HG02571 (cell line): Measurements from ENCODE around the gene ZNF213.
"Not testable (repeated sequence)": the region's sequence is repeated elsewhere in the genome, so short reads cannot be mapped to it uniquely, and the experiment has no call there.

ENCODE experiments used
- ATAC-seq: cut with Tn5 transposase; IDR thresholded peaks from one replicate; pipeline ENCODE4 v1.9.1; 2021; ENCODE audit warnings: mild to moderate bottlenecking, moderate library complexity; ENCODE audit not compliant: unreplicated experiment

ZNF213 gene

DNA sequence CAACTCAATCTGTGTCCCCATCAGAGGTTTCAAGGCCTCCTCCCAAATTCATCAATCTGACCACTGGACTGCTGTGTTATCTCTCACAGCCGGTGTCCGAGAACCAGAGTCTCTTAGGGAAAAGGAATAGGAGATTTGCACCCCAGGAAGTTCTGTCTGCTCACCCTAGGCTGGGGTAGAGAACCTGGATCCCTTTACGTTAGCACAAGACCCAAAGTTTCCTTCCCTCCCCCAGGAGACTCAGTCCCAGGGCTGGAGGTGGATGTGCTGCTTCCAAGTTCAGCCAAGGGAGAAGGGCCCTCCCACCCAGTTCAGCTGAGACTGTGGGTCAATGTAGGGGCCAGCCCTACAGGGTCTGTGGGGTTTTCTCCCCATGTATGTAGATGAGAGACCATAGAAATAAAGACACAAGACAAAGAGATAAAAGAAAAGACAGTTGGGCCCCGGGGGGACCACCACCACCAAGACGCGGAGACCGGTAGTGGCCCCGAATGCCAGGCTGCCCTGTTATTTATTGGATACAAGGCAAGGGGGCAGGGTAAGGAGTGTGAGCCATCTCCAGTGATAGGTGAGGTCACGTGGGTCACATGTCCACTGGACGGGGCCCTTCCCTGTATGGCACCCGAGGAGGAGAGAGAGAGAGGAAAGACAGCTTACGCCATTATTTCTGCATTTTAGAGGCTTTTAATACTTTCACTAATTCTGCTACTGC lies 30.4 kb downstream of the ZNF213 start:
- ATAC-seq = no peak

DNA sequence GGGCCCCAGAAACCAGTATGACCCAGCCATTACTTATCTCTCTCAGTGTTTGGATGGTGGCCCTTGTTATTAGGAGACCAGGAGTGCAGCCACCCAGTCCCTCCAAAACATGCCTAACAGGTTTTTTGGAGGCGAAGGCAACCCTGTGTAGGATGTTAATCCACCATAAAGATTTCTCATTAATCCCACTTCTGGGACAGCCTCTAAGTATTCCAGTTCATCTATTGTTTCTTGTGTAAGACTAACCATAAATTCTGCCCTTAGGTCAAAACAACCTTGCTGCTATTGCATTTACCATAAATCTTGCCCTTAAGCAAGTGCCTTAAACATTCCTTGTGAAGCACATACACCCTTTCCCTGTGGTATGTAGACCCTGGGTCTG lies 31.7 kb downstream of the ZNF213 start:
- ATAC-seq = no peak

DNA sequence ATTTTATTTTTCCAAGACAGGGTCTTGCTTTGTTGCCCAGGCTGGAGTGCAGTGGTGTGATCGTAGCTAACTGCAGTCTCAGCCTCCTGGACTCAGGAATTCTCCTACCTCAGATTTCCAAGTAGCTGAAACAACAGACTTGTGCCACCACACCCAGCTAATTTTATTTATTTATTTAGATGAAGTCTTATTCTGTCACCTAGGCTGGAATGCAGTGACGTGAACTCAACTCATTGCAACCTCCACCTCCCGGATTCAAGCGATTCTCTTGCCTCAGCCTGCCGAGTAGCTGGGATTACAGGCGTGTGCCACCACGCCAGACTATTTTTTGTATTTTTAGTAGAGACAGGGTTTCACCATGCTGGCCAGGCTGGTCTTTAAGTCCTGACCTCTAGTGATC lies 33.9 kb downstream of the ZNF213 start:
- ATAC-seq = not testable (repeated sequence)

DNA sequence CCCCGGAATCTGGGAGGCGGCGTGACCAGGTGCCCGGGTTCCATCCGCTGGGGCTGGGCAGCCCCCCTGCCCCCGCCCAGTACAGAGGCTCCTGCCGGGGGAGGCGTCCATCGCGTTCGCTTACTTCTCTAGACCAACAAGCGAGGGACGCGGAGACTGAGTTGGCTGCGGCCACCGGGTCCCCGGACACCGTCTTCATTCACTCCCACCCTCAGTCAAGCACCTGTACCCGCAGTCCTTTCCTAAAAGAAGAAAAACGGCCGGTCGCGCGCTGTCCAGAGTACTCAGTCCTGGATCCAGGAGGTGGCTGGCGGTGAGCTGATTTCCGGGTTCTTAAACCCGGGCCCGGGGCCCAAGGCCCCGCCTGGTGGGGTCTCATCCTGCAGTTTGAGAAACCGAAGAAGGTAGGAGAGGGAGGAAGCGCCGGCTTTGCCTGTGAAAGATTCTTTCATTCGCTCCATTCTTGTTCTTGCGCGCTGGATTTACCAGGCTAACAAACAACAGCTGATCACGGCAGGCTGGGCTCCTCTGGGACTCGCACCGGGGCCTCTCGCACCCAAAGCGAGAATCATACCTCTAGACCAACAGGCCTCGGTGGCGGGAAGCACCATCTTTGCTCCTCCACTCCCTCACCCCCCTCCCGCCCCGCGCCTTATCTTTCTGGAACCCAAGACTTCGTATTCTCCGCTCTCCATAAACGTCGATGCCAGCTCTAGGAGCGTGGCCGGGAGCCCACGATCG lies 35.8 kb downstream of the ZNF213 start:
- ATAC-seq = peak; percentile 5

DNA sequence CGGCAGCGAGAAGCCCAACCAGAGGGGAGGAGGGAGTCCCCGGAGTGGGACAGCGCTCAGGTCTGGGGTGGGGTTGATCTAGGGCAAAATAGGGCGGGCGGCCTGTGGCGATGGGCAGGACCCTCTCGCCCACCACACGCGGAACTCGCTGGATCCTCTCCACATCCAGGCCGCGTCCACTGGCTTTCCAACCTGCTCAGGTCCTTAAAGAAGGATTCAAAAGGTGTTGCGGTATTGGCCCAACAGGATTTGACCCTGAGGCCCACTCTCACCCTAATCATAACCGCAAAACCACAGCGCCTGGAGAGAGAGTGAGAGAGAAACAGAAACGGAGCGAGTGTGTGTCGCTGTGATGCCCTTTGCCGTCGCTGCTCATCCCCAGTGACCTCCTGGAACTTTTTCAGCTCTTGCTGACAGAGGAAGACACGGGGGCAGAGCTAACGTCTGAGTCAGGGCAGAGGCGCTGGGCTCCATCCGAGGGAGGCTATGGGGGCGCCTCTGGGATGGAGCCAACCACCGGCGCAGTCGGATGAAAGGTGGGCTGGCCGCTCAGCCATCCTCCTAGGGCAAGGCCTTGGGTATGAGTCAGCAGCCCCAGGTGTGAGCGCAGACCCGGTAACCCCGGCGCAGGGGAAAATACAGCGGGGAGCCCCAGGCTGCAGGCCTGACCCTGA lies 36.5 kb downstream of the ZNF213 start:
- peak; percentile 52 for ATAC-seq

DNA sequence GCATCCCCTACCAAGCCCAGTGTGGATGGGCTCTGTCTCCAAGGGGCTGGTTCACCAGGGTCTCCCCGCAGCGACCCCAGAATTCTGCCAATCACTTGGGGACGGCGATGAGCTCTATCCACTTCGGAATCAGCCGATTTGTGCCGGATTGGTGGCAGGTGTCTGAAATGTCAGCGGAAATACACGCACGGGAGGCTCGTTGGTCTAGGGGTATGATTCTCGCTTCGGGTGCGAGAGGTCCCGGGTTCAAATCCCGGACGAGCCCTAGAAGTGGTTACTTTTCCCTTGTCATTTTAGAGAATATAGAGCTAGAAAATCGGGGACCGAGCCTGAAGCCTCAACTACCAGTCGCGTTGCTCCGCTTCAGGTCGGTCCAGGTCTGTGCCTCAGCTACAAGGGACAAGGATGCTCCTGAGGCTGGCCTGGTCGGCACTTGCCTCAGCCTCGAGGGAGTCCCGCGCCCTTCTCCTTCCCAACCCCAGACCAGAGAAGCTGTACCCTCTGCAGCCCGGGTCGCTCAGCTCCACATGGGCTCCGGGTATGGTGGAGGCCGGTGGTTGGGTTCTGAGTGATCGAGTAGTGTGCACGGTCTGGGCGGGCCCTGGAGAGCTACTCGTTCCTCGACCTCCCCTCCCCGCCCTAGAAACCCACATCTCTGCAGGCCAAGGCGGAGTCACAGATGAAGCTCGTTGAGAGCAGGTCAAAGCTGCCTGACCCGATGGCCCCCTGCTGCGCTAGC lies 37.2 kb downstream of the ZNF213 start:
- peak; percentile 17 for ATAC-seq

DNA sequence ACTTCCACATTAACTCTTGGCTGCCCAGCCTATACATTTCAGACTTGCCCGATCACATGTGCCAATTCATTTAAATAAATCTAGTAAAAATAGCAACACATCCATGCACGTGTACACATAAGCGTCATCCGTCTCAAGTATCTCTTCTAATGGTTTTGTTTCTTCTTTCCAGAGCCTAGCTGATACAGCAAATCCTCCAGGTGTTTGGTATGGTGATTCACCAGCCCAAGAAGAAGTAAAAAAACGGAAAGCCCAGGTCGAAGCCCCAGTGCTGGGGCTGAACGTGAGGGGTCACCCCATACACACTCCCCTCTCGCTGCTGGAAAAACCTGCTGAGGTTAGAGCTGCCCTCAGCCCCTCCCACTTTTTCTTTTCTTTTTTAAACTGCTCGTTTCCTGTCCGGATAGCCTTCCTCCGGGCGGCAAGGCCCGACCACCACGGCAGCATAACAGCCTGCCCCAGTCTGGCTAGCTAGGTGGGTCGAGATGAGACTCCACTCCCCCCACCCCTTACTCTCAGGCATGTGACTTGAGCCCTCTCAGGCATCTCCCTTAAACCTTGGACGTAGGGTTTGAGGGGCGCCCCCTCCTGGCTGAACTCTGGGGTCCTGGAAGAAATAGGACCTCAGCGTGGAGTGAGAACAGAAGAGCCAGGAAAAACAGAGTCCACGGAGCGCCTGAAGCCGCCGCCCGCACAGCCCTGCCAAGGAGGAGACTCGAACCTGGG lies 39.2 kb downstream of the ZNF213 start:
- ATAC-seq = no peak

DNA sequence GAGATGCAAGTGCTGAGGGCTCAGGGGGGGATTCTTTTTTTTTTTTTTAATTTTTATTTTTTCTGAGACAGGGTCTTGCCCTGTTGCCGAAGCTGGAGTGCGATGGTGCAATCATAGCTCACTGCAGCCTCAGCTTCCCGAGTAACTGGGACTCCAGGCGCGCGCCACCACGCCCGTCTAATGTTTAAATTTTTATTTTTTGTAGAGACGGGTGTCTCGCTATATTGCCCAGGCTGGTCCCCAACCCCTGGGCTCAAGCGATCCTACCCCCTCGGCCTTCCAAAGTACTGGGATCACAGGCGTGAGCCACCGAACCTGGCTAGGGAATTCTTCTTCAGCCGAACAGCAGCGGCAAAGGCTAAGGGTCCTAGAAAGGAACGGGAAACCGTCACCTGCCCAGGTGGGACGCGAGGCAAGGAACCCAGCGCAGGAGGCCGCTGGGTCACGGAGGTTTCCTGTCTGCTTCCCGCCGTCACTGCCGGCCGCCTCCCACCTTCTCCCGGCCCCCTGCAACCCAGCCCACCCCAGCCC lies 39.9 kb downstream of the ZNF213 start:
- ATAC-seq = no peak

DNA sequence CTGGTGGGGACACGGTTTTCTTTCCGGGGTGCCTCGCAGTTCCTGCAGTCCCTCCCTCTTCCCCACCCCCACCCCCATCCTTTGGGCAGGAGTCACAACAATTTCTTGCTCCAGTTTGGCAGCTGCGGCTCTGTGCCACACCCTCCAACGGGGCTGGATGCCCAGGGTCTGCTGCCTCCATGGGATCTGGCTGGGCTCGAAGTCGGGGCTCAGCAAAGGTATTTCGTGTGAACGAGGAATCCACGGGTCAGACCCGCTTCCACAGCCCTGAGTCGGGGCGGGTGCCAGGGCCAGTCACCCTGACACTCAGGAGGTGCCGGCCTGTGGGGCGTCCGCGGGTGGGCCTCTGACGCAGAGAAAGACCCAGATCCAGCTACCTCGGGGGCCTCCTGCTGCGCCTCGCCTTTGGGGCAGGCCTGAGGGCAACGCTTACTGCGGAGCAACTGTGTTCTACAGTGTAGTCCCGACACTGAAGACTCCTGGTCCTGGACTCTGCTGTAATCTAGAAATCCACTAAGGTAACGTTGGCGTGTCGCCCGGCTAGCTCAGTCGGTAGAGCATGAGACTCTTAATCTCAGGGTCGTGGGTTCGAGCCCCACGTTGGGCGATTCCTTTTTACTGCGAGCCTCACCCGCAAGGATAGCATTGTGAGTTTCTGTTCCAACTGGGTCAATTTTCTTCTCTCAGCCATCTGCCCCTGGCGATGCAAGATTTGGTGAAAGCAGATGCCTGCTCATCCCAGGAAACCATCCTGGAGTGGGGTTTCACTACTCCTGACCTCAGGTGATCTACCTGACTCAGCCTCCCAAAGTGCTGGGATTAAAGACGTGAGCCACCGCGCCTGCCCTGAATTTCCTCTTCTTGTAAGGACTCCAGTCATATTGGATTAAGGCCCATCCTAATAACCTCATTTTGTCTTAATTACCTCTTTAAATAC lies 40.6 kb downstream of the ZNF213 start:
- no peak for ATAC-seq

DNA sequence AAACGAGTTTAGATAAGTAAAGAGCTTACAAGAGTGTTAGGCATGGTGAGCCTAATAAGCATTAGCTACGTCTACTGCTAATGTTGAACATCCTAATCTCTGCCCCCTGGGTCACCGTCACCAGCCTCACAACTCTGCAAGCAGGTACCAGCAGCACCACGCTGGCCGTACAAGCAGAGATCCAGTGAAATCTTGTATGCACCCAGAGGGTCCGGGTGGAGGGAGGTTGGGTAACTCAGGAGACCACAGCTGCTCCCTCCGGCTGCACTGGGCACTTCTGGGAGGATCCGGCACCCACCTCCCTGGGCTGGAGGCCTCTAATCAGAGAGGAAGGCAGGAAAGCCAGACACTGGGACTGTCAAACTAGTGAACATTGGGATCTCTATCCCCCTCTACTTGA lies 44.8 kb downstream of the ZNF213 start:
- no peak for ATAC-seq

DNA sequence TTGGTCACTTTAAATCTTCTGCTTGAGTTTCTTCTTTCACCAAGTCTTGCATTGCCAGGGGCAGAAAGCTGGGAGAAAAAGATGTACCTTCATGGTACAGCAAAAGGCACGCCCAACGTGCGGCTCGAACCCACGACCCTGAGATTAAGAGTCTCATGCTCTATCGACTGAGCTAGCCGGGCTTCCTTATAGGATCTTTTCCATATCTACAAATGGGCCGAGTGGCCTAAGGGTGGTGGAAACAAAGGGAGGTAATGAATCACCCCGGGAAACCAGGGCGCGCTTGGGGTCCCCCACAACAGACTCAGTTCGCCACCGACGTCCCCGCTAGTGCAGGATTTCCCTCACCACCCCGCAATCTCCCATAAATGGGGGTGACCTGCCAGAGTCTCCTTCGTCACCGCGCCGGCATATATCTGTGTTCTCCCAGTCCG lies 45.6 kb downstream of the ZNF213 start:
- no peak for ATAC-seq

DNA sequence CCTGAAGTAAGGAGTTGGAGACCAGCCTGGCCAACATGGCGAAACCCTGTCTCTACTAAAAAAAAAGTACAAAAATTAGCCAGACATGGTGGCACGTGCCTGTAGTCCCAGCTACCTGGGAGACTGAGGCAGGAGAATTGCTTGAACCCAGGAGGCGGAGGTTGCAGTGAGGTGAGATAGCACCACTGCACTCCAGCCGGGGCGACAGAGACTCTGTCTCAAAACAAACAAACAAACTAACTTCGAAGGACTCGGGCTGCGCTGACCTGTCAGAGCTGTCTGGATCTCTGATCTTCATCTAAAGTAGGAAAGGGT lies 47.4 kb downstream of the ZNF213 start:
- not testable (repeated sequence) for ATAC-seq

DNA sequence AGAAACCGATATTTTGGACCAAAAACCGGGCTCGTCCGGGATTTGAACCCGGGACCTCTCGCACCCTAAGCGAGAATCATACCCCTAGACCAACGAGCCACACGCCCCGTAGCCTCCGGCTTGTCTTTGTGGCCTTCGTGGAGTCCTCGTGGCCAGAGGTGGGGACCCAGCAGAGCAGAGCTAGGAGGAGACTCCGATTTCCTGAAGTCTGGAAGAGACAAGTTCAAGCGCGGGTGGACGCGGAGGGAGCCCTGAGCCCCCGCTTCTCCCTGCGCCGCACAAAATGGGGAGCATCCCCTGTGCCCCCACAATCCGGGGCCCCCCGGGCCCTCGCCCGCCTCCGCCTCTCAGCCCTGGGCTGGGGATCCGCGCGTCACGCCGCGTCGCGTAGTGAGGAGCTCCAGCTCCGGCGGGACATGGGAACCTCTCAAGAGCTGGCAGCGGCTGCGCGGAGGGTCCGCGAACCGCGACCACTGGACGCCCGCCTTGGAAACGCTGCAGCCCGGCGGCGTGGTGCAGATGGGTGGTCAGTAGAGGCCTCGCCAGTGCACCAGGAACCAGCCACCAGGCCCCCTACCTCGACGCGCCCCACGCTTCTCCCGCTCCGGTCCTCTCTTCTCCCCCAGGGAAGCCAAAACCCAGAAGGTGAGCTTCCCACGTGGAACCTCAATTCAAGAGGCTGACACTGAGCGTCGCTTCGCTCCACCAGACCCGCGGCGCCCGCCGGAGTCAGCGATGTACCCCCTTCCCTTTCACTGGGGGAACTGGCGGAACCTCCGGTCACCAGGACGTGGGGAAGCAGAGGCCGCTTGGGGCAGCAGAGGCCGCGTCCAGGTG lies 48.0 kb downstream of the ZNF213 start:
- no peak for ATAC-seq

DNA sequence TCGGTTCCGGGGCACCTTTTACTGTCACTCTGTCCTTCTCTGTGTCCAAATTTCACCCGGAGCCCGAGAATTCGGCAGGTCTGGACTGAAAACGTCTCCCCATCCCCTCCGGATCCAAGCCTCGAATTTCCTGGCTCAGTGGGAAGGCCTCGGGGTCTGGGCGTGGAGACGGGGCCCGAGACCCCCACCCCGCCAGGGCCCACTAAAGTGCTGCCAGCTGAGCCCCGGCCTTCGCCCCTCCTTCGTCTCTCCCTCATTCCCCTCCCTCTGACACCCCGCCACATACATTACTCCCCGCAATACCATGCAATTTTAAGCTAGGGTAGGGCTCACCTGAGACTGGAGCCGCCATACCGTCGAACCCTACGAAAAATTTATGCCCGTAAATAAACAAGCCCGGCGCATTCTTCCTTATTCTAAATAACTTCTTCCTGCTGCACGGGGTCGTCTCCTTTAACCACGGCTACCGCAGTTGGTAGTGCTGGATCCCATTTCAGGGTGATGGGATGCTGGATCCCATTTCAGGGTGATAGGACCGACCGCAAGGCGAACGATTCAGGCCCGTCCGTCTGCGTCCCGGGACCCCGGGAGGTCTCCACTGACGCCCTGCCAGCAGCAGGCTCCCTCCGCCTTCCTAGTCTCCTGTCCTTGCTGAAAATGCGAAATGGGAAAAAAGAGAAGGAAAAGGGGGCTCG lies 48.8 kb downstream of the ZNF213 start:
- no peak for ATAC-seq

DNA sequence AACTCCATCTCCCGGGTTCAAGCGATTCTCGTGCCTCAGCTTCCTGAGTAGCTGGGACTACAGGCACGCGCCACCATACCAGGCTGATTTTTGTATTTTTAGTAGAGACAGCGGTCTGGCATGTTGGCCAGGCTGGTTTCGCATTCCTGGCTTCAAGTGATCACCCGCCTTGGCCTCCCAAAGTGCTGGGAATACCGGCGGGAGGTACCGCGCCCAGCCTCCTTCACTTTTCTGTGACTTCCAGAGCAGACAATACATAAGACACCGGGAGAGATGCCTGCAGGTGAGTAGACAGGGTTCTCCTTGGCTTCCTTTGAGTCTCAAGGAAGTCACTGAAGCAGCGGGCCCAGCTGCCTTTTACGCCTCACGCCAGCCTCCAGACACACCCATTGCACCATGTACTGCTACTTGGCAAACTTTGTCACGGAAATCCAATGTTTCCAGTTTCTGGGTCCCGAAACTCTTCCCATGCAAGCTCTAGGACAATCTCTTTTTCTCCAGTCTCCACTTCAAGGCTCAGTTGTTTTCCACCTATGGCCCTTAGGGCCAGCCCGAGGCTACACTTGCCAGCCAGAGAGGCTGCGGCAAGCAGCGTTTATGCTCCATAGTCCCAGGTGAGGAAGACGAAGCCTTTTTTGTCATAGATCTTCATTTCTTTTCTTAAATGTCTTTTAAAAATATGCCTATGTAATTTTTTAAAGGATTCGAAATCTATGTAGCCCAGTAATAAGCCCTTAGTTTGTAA lies 52.3 kb downstream of the ZNF213 start:
- no peak for ATAC-seq

DNA sequence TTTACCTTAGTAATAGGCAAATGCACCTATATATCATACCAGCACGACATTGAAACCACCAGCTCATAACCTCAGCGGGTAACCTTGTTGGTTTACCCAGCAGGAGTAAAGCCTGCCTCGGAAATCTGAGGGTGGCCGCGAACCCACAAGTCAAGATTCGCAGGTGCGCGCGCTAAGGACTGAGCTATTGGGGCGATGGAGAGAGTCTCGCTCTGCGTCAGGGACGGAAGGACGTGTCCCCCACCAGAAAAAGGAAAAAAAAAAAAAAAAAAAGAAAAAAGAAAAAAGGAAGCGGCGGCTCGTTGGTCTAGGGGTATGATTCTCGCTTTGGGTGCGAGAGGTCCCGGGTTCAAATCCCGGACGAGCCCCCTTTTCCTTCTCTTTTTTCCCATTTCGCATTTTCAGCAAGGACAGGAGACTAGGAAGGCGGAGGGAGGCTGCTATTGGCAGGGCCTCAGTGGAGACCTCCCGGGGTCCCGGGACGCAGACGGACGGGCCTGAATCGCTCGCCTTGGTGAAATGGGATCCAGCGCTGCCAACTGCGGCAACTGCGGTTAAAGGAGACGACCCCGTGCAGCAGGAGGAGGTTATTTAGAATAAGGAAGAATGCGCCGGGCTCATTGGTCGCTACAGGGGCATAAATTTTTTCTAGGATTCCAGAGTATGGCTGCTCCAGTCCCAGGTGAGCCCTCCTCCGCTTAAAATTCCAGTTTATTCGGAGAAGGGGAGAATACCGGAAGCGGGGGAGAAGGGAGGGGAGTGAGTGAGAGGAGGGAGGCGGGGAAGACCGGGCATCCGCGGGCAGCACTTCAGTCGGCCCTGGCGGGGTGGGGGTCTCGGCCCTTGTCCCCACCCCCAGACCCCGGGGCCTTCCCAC lies 53.2 kb downstream of the ZNF213 start, which contains the start of gene OR1F1:
TSS of gene OR1F1 (plus strand) at position 407 of the 877 bp plus-strand sequence.
- no peak for ATAC-seq

DNA sequence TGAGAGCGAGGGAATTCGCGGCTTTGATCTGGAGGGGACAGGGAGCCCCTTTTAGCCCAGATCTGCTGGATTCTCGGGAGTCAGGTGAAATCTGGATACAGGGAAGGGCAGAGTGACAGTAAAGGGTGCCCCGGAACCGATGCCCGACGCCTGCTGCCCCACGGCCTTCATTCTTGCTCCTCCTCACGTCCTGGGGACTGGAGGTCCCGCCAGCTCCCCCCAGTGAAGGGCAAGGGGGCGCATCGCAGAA lies 53.8 kb downstream of the ZNF213 start:
- ATAC-seq = no peak
